Testis (tissue), 2 donors: ENCODE results near the gene EDC3.

Source experiments
- POLR2A ChIP-seq: fragments of 450-650 bp; IDR thresholded peaks from one replicate; pipeline ENCODE4 v1.6.1; 2017; ENCODE audit warnings: antibody characterized with exemption, mild to moderate bottlenecking, moderate library complexity
- TF ChIP-seq, protein P1 (sequence below), 3 experiments: fragments of 450-650 bp in 2 of 3; fragments of 200-600 bp in 1 of 3; sonication (generic) in 1 of 3; IDR thresholded peaks; one replicate each; pipeline ENCODE4 v1.5.1; 2016 to 2019; ENCODE audit warnings: antibody characterized with exemption in 3 of 3, mild to moderate bottlenecking in 2 of 3, moderate library complexity in 1 of 3

DNA sequence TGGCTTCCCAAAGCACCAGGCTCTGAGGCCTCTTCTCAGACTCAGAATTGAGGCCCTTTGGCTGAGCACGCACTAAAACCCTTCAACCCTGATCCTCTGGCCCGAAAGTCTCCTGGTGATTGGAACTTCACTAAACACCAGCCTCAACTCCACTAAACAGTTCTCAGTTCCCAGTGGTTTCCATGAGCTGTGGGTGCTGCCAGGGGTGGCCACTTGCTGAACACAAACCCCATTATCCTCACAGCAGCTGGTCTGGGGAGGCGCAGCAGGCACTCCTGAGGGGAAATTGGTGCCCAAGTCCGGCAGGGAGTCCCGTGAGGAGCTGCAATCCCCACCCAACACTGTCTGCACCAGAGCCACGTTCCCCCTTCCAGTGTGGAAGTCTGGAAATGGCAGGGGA is 84.0 kb downstream of the EDC3 start:
- TF ChIP-seq, protein P1, sequence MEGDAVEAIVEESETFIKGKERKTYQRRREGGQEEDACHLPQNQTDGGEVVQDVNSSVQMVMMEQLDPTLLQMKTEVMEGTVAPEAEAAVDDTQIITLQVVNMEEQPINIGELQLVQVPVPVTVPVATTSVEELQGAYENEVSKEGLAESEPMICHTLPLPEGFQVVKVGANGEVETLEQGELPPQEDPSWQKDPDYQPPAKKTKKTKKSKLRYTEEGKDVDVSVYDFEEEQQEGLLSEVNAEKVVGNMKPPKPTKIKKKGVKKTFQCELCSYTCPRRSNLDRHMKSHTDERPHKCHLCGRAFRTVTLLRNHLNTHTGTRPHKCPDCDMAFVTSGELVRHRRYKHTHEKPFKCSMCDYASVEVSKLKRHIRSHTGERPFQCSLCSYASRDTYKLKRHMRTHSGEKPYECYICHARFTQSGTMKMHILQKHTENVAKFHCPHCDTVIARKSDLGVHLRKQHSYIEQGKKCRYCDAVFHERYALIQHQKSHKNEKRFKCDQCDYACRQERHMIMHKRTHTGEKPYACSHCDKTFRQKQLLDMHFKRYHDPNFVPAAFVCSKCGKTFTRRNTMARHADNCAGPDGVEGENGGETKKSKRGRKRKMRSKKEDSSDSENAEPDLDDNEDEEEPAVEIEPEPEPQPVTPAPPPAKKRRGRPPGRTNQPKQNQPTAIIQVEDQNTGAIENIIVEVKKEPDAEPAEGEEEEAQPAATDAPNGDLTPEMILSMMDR (IDR thresholded peaks at IDR 0.05), result no peak
- TF ChIP-seq POLR2A, result no peak
